Loucy (cell line): Measurements from ENCODE around the gene SSH3.
A peak's percentile ranks its signal among the peaks of the same experiment; 100 is the strongest.

Experiments
- H2AFZ ChIP-seq: fragments of 200-600 bp; sonication (generic); 2 replicates; pipeline ENCODE4 v1.6.0; 2016; ENCODE audit warnings: antibody characterized with exemption, mild to moderate bottlenecking, low read length, moderate library complexity
- H3F3A ChIP-seq: fragments of 200-600 bp; 2 replicates; pipeline ENCODE4 v1.6.0; 2016; ENCODE audit warnings: antibody characterized with exemption, low read depth, mild to moderate bottlenecking
- H3K27me3 ChIP-seq: fragments of 200-600 bp; sonication (generic); 2 replicates; pipeline ENCODE4 v1.6.1; 2014; ENCODE audit warnings: low read length, mild to moderate bottlenecking; ENCODE audit not compliant: insufficient read depth, poor library complexity, severe bottlenecking
- H3K36me3 ChIP-seq: fragments of 200-600 bp; sonication (generic); 2 replicates; pipeline ENCODE4 v1.6.1; 2016; ENCODE audit warnings: low read length; ENCODE audit not compliant: insufficient read depth
- H3K4me1 ChIP-seq: fragments of 200-600 bp; sonication (generic); 2 replicates; pipeline ENCODE4 v1.5.1; 2014; ENCODE audit warnings: low read length, mild to moderate bottlenecking; ENCODE audit not compliant: insufficient read depth, poor library complexity, severe bottlenecking
- H3K4me2 ChIP-seq: fragments of 200-600 bp; sonication (generic); 2 replicates; pipeline ENCODE4 v1.6.0; 2014; ENCODE audit warnings: antibody characterized with exemption, low read length, low read depth, mild to moderate bottlenecking; ENCODE audit not compliant: poor library complexity, severe bottlenecking
- H3K4me3 ChIP-seq: fragments of 200-600 bp; sonication (generic); 2 replicates; pipeline ENCODE4 v1.5.1; 2014; ENCODE audit warnings: low read length, mild to moderate bottlenecking, mixed read lengths; ENCODE audit not compliant: poor library complexity, severe bottlenecking
- H3K79me2 ChIP-seq: fragments of 200-600 bp; sonication (generic); 2 replicates; pipeline ENCODE4 v1.6.1; 2014; ENCODE audit warnings: low read length; ENCODE audit not compliant: insufficient read depth
- H3K9ac ChIP-seq: fragments of 200-600 bp; sonication (generic); 2 replicates; pipeline ENCODE4 v1.6.0; 2014; ENCODE audit warnings: mild to moderate bottlenecking, low read depth, low read length, moderate library complexity; ENCODE audit not compliant: poor library complexity, severe bottlenecking
- H3K9me2 ChIP-seq: fragments of 200-600 bp; sonication (generic); replicated peaks from 2 replicates; pipeline ENCODE4 v1.6.1; 2016; ENCODE audit warnings: low read depth, low read length, mixed read lengths
- H3K9me3 ChIP-seq: fragments of 200-600 bp; sonication (generic); 2 replicates; pipeline ENCODE4 v1.6.1; 2014; ENCODE audit warnings: mild to moderate bottlenecking, antibody characterized with exemption, low read length, low read depth; ENCODE audit not compliant: insufficient read depth
- H4K20me1 ChIP-seq: fragments of 200-600 bp; sonication (generic); 2 replicates; pipeline ENCODE4 v1.6.0; 2014; ENCODE audit warnings: antibody characterized with exemption, low read length, mild to moderate bottlenecking; ENCODE audit not compliant: insufficient read depth, poor library complexity, severe bottlenecking
- CTCF ChIP-seq: fragments of 200-600 bp; sonication (generic); conservative IDR thresholded peaks from 2 replicates; pipeline ENCODE4 v1.5.1; 2014; ENCODE audit warnings: mild to moderate bottlenecking, antibody characterized with exemption, low read length
- EZH2phosphoT487 ChIP-seq: fragments of 200-600 bp; IDR thresholded peaks from 2 replicates; pipeline ENCODE4 v1.6.1; 2018; ENCODE audit warnings: antibody characterized with exemption, mild to moderate bottlenecking, moderate library complexity, borderline replicate concordance

Gene SSH3

GRCh38 chr11:67345920-67346819 is 42.8 kb downstream of the SSH3 start:
- H3K79me2 ChIP-seq, result no peaks in the 10 kb centered on the region
- peak overlapping the region; percentile 22; the same call in 1 of the 2 replicates for H2AFZ ChIP-seq
- H3K4me1 ChIP-seq, result peaks cover 18% of the 10 kb centered on the region
- no peaks in the 10 kb centered on the region for H3K9me2 ChIP-seq
- no peaks in the 10 kb centered on the region for H3K36me3 ChIP-seq
- H3K4me3 ChIP-seq, result no peak overlapping the region
- no peaks in the 10 kb centered on the region for H4K20me1 ChIP-seq
- no peaks in the 10 kb centered on the region for H3K9me3 ChIP-seq
- no peak overlapping the region for H3K4me2 ChIP-seq
- no peaks in the 10 kb centered on the region for H3F3A ChIP-seq
- no peak for TF ChIP-seq EZH2phosphoT487
- peak; percentile 94 for TF ChIP-seq CTCF
- no peaks in the 10 kb centered on the region for H3K27me3 ChIP-seq
- H3K9ac ChIP-seq, result no peak overlapping the region

- Histone ChIP-seq H3K9ac (peak overlapping the region; percentile 29), H3K4me2 (no peak overlapping the region)
Measured at GRCh38 chr11:67347964-67348749, 44.8 kb downstream of the SSH3 start.

GRCh38 chr11:67349036-67349435 is 45.7 kb downstream of the SSH3 start:
- no peak overlapping the region for H3K4me3 ChIP-seq
- no peak overlapping the region for H3K9ac ChIP-seq
- H4K20me1 ChIP-seq, result no peaks in the 10 kb centered on the region
- peaks cover 28% of the 10 kb centered on the region for H3K4me1 ChIP-seq
- H3K9me2 ChIP-seq, result no peaks in the 10 kb centered on the region
- H3K36me3 ChIP-seq, result no peaks in the 10 kb centered on the region
- no peaks in the 10 kb centered on the region for H3K9me3 ChIP-seq
- no peaks in the 10 kb centered on the region for H3K27me3 ChIP-seq
- no peaks in the 10 kb centered on the region for H3F3A ChIP-seq
- no peak overlapping the region for H2AFZ ChIP-seq
- H3K4me2 ChIP-seq, result no peak overlapping the region
- H3K79me2 ChIP-seq, result peaks cover 9% of the 10 kb centered on the region; the same call in 1 of the 2 replicates
- TF ChIP-seq CTCF, result no peak

More at GRCh38 chr11:67347964-67348749, 44.8 kb downstream of the SSH3 start:
- H3K9me2 ChIP-seq, result no peaks in the 10 kb centered on the region
- H3K4me3 ChIP-seq, result no peak overlapping the region
- no peaks in the 10 kb centered on the region for H3K27me3 ChIP-seq
- TF ChIP-seq CTCF (no peak), EZH2phosphoT487 (no peak)
- no peaks in the 10 kb centered on the region for H3F3A ChIP-seq
- H3K9me3 ChIP-seq, result no peaks in the 10 kb centered on the region
- H3K4me1 ChIP-seq, result peaks cover 27% of the 10 kb centered on the region
- no peaks in the 10 kb centered on the region for H4K20me1 ChIP-seq
- H3K79me2 ChIP-seq, result peaks cover 9% of the 10 kb centered on the region; the same call in 1 of the 2 replicates
- no peak overlapping the region for H2AFZ ChIP-seq
- H3K36me3 ChIP-seq, result no peaks in the 10 kb centered on the region
